ENCODE measurements around the gene RTP5. TPM values are rescaled to one million over a fixed set of nuclear protein-coding genes. Genes with fewer than 3 reads are reported as not detected.

The RTP5 gene
- total RNA-seq, 1 experiment from 2014 or later = not detected

GRCh38 chr2:241848761-241849615 lies 20.5 kb upstream of the RTP5 start:
- Histone ChIP-seq H2BK20ac (ENCODE audit: low read depth, low read length, poor library complexity, severe bottlenecking) (no peak overlapping the region), H3K23ac (ENCODE audit: insufficient read length, low read depth, low read length) (no peak overlapping the region), H4K20me1 (ENCODE audit: control insufficient read depth, insufficient read depth, insufficient read length) (no peaks in the 10 kb centered on the region), H2BK15ac (ENCODE audit: low read depth, low read length) (no peak overlapping the region), H3K9me3 (ENCODE audit: control insufficient read depth, low read depth, low read length) (no peaks in the 10 kb centered on the region), H3K23me2 (ENCODE audit: insufficient read length, low read depth, low read length, poor library complexity, severe bottlenecking) (no peaks in the 10 kb centered on the region), H4K91ac (ENCODE audit: insufficient read length, low read depth, low read length) (no peak overlapping the region), H2BK12ac (ENCODE audit: insufficient read length, low read depth, low read length) (no peak overlapping the region), H3K4me1 (ENCODE audit: insufficient read depth, low read length) (no peaks in the 10 kb centered on the region), H4K5ac (ENCODE audit: insufficient read length, low read depth, low read length) (no peak overlapping the region), H3K4me2 (ENCODE audit: insufficient read depth, insufficient read length, low read length) (no peak overlapping the region), H3K18ac (ENCODE audit: insufficient read length, low read depth, low read length) (no peak overlapping the region), H2AK5ac (ENCODE audit: insufficient read length, low read length) (no peak overlapping the region), H3K9ac (ENCODE audit: extremely low read depth, insufficient read length, low read length) (no peak overlapping the region), H3K27ac (ENCODE audit: insufficient read length, low read depth, low read length) (no peak overlapping the region), H3T11ph (ENCODE audit: low read length) (no peak overlapping the region), H4K8ac (replicated peaks; ENCODE audit: insufficient read length, low read depth, low read length) (no peak overlapping the region), H2AFZ (ENCODE audit: low read length) (no peak overlapping the region), H3K14ac (ENCODE audit: insufficient read depth, low read length) (no peak overlapping the region), H2BK5ac (ENCODE audit: insufficient read length, low read length) (no peak overlapping the region), H3K79me2 (ENCODE audit: insufficient read depth, low read length) (no peaks in the 10 kb centered on the region), H2BK120ac (ENCODE audit: low read depth, low read length, poor library complexity, severe bottlenecking) (no peak overlapping the region), H3K27me3 (ENCODE audit: insufficient read depth, low read length) (peaks cover 2% of the 10 kb centered on the region; the same call in 1 of the 2 replicates), H3K79me1 (ENCODE audit: insufficient read depth, low read depth, low read length, poor library complexity, severe bottlenecking) (no peaks in the 10 kb centered on the region), H3K56ac (ENCODE audit: insufficient read length, low read depth, low read length) (no peak overlapping the region), H3K4ac (ENCODE audit: low read depth, low read length) (no peak overlapping the region)
- Mint-ChIP-seq H3K4me1 (peaks cover 0 to 8% of the 10 kb centered on the region in 2 experiments; a peak in 2 of 4 replicates), H3K27me3 (ENCODE audit: low read depth) (peaks cover 32% of the 10 kb centered on the region), H3K4me3 (no peak overlapping the region), H3K9me3 (peaks cover 0 to 4% of the 10 kb centered on the region in 2 experiments; a peak in 1 of 5 replicates), H3K36me3 (ENCODE audit: insufficient read depth in 1 of 3, low read depth in 3 of 3) (peaks cover 0 to 1% (median 0%) of the 10 kb centered on the region in 3 experiments; a peak in 1 of 7 replicates), H3K27ac (no peak overlapping the region)
- peak; percentile 23 for DNase-seq
- no CpG with 5 or more reads among the region's 39 CpGs for WGBS (ENCODE audit: extremely low coverage, insufficient read length, low lambda C conversion rate)
- TF ChIP-seq, protein P1, sequence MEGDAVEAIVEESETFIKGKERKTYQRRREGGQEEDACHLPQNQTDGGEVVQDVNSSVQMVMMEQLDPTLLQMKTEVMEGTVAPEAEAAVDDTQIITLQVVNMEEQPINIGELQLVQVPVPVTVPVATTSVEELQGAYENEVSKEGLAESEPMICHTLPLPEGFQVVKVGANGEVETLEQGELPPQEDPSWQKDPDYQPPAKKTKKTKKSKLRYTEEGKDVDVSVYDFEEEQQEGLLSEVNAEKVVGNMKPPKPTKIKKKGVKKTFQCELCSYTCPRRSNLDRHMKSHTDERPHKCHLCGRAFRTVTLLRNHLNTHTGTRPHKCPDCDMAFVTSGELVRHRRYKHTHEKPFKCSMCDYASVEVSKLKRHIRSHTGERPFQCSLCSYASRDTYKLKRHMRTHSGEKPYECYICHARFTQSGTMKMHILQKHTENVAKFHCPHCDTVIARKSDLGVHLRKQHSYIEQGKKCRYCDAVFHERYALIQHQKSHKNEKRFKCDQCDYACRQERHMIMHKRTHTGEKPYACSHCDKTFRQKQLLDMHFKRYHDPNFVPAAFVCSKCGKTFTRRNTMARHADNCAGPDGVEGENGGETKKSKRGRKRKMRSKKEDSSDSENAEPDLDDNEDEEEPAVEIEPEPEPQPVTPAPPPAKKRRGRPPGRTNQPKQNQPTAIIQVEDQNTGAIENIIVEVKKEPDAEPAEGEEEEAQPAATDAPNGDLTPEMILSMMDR (conservative IDR thresholded peaks at IDR 0.05) = no peak

All from H9 (cell line).